DOHH2 (cell line): Measurements from ENCODE around the gene CDH4.

Experiments used
- H3F3A ChIP-seq: fragments of 200-600 bp; sonication (generic), shearing (Covaris generic); 2 replicates; pipeline ENCODE4 v1.6.0; 2016; ENCODE audit warnings: antibody characterized with exemption, mild to moderate bottlenecking; ENCODE audit not compliant: control insufficient read depth, insufficient read depth
- H3K27ac ChIP-seq: fragments of 200-600 bp; sonication (generic); 2 replicates; pipeline ENCODE4 v1.5.1; 2014; ENCODE audit warnings: low read depth, mild to moderate bottlenecking, low read length, moderate library complexity
- H3K27me3 ChIP-seq: fragments of 200-600 bp; sonication (generic); 2 replicates; pipeline ENCODE4 v1.6.1; 2014; ENCODE audit warnings: mild to moderate bottlenecking, low read length, mixed read lengths; ENCODE audit not compliant: control insufficient read depth
- H3K36me3 ChIP-seq: fragments of 200-600 bp; sonication (generic); 2 replicates; pipeline ENCODE4 v1.6.1; 2014; ENCODE audit warnings: mild to moderate bottlenecking, low read length, moderate library complexity, mixed read lengths; ENCODE audit not compliant: control insufficient read depth
- H3K4me1 ChIP-seq: fragments of 200-600 bp; sonication (generic); 2 replicates; pipeline ENCODE4 v1.6.1; 2014; ENCODE audit warnings: mild to moderate bottlenecking, low read length, mixed read lengths; ENCODE audit not compliant: control insufficient read depth
- H3K4me2 ChIP-seq: fragments of 200-600 bp; sonication (generic); 2 replicates; pipeline ENCODE4 v1.6.0; 2014; ENCODE audit warnings: mild to moderate bottlenecking, low read length, moderate library complexity
- H3K4me3 ChIP-seq: fragments of 200-600 bp; sonication (generic); 2 replicates; pipeline ENCODE4 v1.5.1; 2014; ENCODE audit warnings: mild to moderate bottlenecking, low read length, mixed read lengths
- H3K79me2 ChIP-seq: fragments of 200-600 bp; sonication (generic); 2 replicates; pipeline ENCODE4 v1.6.1; 2014; ENCODE audit warnings: mild to moderate bottlenecking, low read length, mixed read lengths; ENCODE audit not compliant: control insufficient read depth
- H3K9me2 ChIP-seq: fragments of 200-600 bp; sonication (generic); replicated peaks from 2 replicates; pipeline ENCODE4 v1.6.1; 2014; ENCODE audit warnings: mild to moderate bottlenecking, low read length, mixed read lengths; ENCODE audit not compliant: control insufficient read depth
- H3K9me3 ChIP-seq: fragments of 200-600 bp; sonication (generic); 2 replicates; pipeline ENCODE4 v1.6.1; 2014; ENCODE audit warnings: antibody characterized with exemption, low read length, mixed read lengths; ENCODE audit not compliant: control insufficient read depth, insufficient read depth
- H4K20me1 ChIP-seq: fragments of 200-600 bp; sonication (generic); 2 replicates; pipeline ENCODE4 v1.6.0; 2014; ENCODE audit warnings: low read depth, mild to moderate bottlenecking, antibody characterized with exemption, low read length, moderate library complexity; ENCODE audit not compliant: control insufficient read depth, insufficient read depth
- CTCF ChIP-seq: fragments of 200-600 bp; sonication (generic); IDR thresholded peaks from one replicate; pipeline ENCODE4 v1.5.1; 2014; ENCODE audit warnings: antibody characterized with exemption, mild to moderate bottlenecking, low read depth, low read length; ENCODE audit not compliant: poor library complexity, severe bottlenecking
- EZH2phosphoT487 ChIP-seq: fragments of 200-600 bp; sonication (generic); IDR thresholded peaks from 2 replicates; pipeline ENCODE4 v1.6.1; 2017; ENCODE audit warnings: borderline replicate concordance, mild to moderate bottlenecking, antibody characterized with exemption, low read length, moderate library complexity, mixed read lengths

The CDH4 gene

GRCh38 chr20:61813791-61814190 is 561.7 kb downstream of the CDH4 start:
- no peaks in the 10 kb centered on the region for H3F3A ChIP-seq
- TF ChIP-seq CTCF, result no peak
- no peak for TF ChIP-seq EZH2phosphoT487
- no peak overlapping the region for H3K4me2 ChIP-seq
- no peaks in the 10 kb centered on the region for H3K36me3 ChIP-seq
- H3K4me3 ChIP-seq, result no peak overlapping the region
- no peaks in the 10 kb centered on the region for H3K9me3 ChIP-seq
- H3K4me1 ChIP-seq, result no peaks in the 10 kb centered on the region
- H3K79me2 ChIP-seq, result no peaks in the 10 kb centered on the region
- H4K20me1 ChIP-seq, result no peaks in the 10 kb centered on the region
- no peak overlapping the region for H3K27ac ChIP-seq
- H3K27me3 ChIP-seq, result no peaks in the 10 kb centered on the region
- H3K9me2 ChIP-seq, result no peaks in the 10 kb centered on the region

- H3K27ac ChIP-seq, result no peak overlapping the region
- no peaks in the 10 kb centered on the region for H3K9me3 ChIP-seq
- H3K36me3 ChIP-seq, result no peaks in the 10 kb centered on the region
- H3K27me3 ChIP-seq, result no peaks in the 10 kb centered on the region
- TF ChIP-seq EZH2phosphoT487, result no peak
- no peak for TF ChIP-seq CTCF
- no peaks in the 10 kb centered on the region for H4K20me1 ChIP-seq
- H3K4me1 ChIP-seq, result no peaks in the 10 kb centered on the region
- H3K4me3 ChIP-seq, result no peak overlapping the region
- H3K79me2 ChIP-seq, result no peaks in the 10 kb centered on the region
- H3F3A ChIP-seq, result no peaks in the 10 kb centered on the region
- no peaks in the 10 kb centered on the region for H3K9me2 ChIP-seq
- no peak overlapping the region for H3K4me2 ChIP-seq
Measured at GRCh38 chr20:61814244-61814643, 562.2 kb downstream of the CDH4 start.

GRCh38 chr20:61814726-61815125 is 562.7 kb downstream of the CDH4 start:
- no peaks in the 10 kb centered on the region for H3K4me1 ChIP-seq
- H3K27me3 ChIP-seq, result no peaks in the 10 kb centered on the region

More at GRCh38 chr20:61814726-61815125, 562.7 kb downstream of the CDH4 start:
- no peak overlapping the region for H3K27ac ChIP-seq
- no peaks in the 10 kb centered on the region for H3K9me2 ChIP-seq
- H3K79me2 ChIP-seq, result no peaks in the 10 kb centered on the region
- H3K4me3 ChIP-seq, result no peak overlapping the region
- no peaks in the 10 kb centered on the region for H4K20me1 ChIP-seq
- H3K36me3 ChIP-seq, result no peaks in the 10 kb centered on the region
- H3K4me2 ChIP-seq, result no peak overlapping the region
- H3K9me3 ChIP-seq, result no peaks in the 10 kb centered on the region
- no peak for TF ChIP-seq EZH2phosphoT487
- TF ChIP-seq CTCF, result no peak
- no peaks in the 10 kb centered on the region for H3F3A ChIP-seq
